Measurements from ENCODE around the gene GJA1. TPM values are rescaled to one million over a fixed set of nuclear protein-coding genes. Genes with fewer than 3 reads are reported as not detected.

Gene GJA1
- total RNA-seq, 1 donor = 251 TPM

DNA sequence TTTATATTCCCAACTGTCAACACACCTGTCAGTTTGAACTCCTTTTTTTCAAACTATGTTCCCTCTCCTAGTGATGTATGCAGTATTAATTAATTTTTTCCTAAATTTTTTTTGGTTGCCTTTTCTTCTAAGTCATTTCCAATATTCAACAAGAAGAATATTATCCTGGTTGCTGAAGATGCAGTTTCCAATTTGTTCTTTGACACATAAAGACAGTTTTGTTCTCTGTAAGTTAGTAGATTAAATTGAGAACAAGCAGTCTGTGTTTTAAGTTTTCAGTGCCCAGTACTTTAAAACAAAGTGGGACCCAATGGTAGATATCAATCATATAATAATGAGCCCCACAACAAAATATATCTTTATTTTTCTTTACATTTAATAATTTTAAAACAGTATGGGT lies 47.3 kb downstream of the GJA1 start:
- no peak for DNase-seq (ENCODE audit: low read depth)
- TF ChIP-seq CTCF (IDR thresholded peaks at IDR 0.05; ENCODE audit: insufficient read depth, low read length) = no peak
- no peak overlapping the region for H3K4me3 ChIP-seq (ENCODE audit: low read depth, low read length)

- no peak for TF ChIP-seq CTCF (IDR thresholded peaks at IDR 0.05; ENCODE audit: insufficient read depth, low read length)
- peak; percentile 13 for DNase-seq (ENCODE audit: low read depth)
- no peak overlapping the region for H3K4me3 ChIP-seq (ENCODE audit: low read depth, low read length)
Measured at GRCh38 chr6:121485359-121485811, 49.9 kb downstream of the GJA1 start.

- TF ChIP-seq CTCF (IDR thresholded peaks at IDR 0.05; ENCODE audit: insufficient read depth, low read length) = no peak
- DNase-seq (ENCODE audit: low read depth) = no peak
- no peak overlapping the region for H3K4me3 ChIP-seq (ENCODE audit: low read depth, low read length)
Measured at GRCh38 chr6:121491576-121491975, 56.1 kb downstream of the GJA1 start.

DNA sequence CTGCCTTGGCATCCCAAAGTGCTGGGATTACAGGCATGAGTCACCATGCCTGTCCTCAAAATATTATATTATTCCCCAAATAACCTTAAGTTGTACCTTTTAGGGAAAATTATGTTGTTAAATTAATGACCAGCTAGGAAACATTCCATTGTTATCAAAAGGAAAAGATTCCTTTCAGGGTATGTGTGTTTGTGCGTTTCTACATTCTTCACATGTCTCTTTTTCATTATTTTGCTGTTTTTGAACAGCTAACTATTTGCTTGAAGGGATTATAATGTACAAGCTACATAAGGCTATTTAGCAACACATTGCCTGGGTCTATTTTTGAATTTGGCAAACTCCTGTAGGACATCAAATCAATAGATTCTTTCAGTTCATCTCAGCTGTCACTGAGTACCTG lies 57.1 kb downstream of the GJA1 start:
- no peak for DNase-seq (ENCODE audit: low read depth)
- no peak for TF ChIP-seq CTCF (IDR thresholded peaks at IDR 0.05; ENCODE audit: insufficient read depth, low read length)
- no peak overlapping the region for H3K4me3 ChIP-seq (ENCODE audit: low read depth, low read length)

- TF ChIP-seq CTCF (IDR thresholded peaks at IDR 0.05; ENCODE audit: insufficient read depth, low read length) = no peak
- no peak overlapping the region for H3K4me3 ChIP-seq (ENCODE audit: low read depth, low read length)
- no peak for DNase-seq (ENCODE audit: low read depth)
Measured at GRCh38 chr6:121497970-121498375, 62.5 kb downstream of the GJA1 start.

- H3K4me3 ChIP-seq (ENCODE audit: low read depth, low read length) = no peak overlapping the region
- no peak for DNase-seq (ENCODE audit: low read depth)
- TF ChIP-seq CTCF (IDR thresholded peaks at IDR 0.05; ENCODE audit: insufficient read depth, low read length) = no peak
Measured at GRCh38 chr6:121498481-121499276, 63.2 kb downstream of the GJA1 start.

Small RNAs within 50 kb of the gene (small RNA-seq; reads per million reads assigned to genes)
- gene RNU4-35P = not detected

Other genes starting within 250 kb of the GJA1 start
- 21.2 and 45.5 TPM in 2 replicates for gene TBC1D32, start 101.2 kb upstream of the GJA1 start, total RNA-seq (ENCODE audit: low replicate concordance)

Data from fibroblast of the aortic adventitia (primary cell).